Liver (tissue), 3 donors: ENCODE measurements around the gene ABCA13.

Source experiments
- CTCF ChIP-seq: fragments of 150-350 bp; IDR thresholded peaks from 2 replicates; pipeline ENCODE4 v1.5.1; 2017; ENCODE audit warnings: improper control_type of control experiment, low read depth, low read length; ENCODE audit not compliant: missing input control
- FOXA1 ChIP-seq: IDR thresholded peaks from 2 replicates; pipeline ENCODE4 v1.6.1; 2016; ENCODE audit warnings: antibody characterized with exemption
- JUND ChIP-seq, 2 donors: IDR thresholded peaks; 2 replicates each; pipeline ENCODE4 v1.6.1; 2016; ENCODE audit warnings: antibody characterized with exemption in 2 of 2
- MAX ChIP-seq: IDR thresholded peaks from 2 replicates; pipeline ENCODE4 v1.6.1; 2016; ENCODE audit warnings: antibody characterized with exemption
- REST ChIP-seq: IDR thresholded peaks from 2 replicates; pipeline ENCODE4 v1.6.1; 2016; ENCODE audit warnings: antibody characterized with exemption, mild to moderate bottlenecking
- RXRA ChIP-seq, 2 donors: IDR thresholded peaks; 2 replicates each; pipeline ENCODE4 v1.6.1; 2017 to 2018; ENCODE audit warnings: antibody characterized with exemption in 2 of 2, mild to moderate bottlenecking in 1 of 2
- SP1 ChIP-seq: IDR thresholded peaks from 2 replicates; pipeline ENCODE4 v1.6.1; 2018; ENCODE audit warnings: antibody characterized with exemption, mild to moderate bottlenecking
- donor health status: healthy.
- donor health status: healthy.

- TF ChIP-seq CTCF (peak; percentile 8), SP1 (peak; percentile 91), FOXA1 (peak; percentile 92), RXRA (IDR thresholded peaks at IDR 0.05) (peak; percentile 77 to 91), MAX (peak; percentile 57), REST (peak; percentile 75), JUND (IDR thresholded peaks at IDR 0.05) (peak in 1 of 2 donors; percentile 55)
Observed at GRCh38 chr7:48140001-48140681, 31.1 kb upstream of the ABCA13 start.
